Ascending aorta (tissue), 2 donors: ENCODE measurements around the gene AURKAIP1. TPM values are rescaled to one million over a fixed set of nuclear protein-coding genes. Genes with fewer than 3 reads are reported as not detected.

ENCODE experiments used
- DNase-seq, 2 donors: peaks; one replicate each; pipeline ENCODE4 v3.0.0-alpha.2; 2019; ENCODE audit warnings: low spot score in 2 of 2
- H3K27ac ChIP-seq, 2 donors: fragments of 200-600 bp; sonication (generic); one replicate each; pipeline ENCODE4 v1.5.1; 2016 to 2017; ENCODE audit warnings: mild to moderate bottlenecking in 1 of 2
- H3K27me3 ChIP-seq: fragments of 200-600 bp; sonication (generic); one replicate; pipeline ENCODE4 v1.5.1; 2017
- H3K36me3 ChIP-seq, 2 donors: fragments of 200-600 bp; sonication (generic); one replicate each; pipeline ENCODE4 v1.5.1; 2016
- H3K4me1 ChIP-seq, 2 donors: fragments of 200-600 bp; sonication (generic); one replicate each; pipeline ENCODE4 v1.5.1; 2016 to 2017; ENCODE audit warnings: mild to moderate bottlenecking in 1 of 2
- H3K4me3 ChIP-seq, 2 donors: fragments of 200-600 bp; sonication (generic); one replicate each; pipeline ENCODE4 v1.5.1; 2016 to 2017; ENCODE audit warnings: mild to moderate bottlenecking in 1 of 2
- H3K9me3 ChIP-seq, 2 donors: fragments of 200-600 bp; sonication (generic); one replicate each; pipeline ENCODE4 v1.5.1; 2016
- CTCF ChIP-seq, 3 experiments: fragments of 200-600 bp in 2 of 3; fragments of 450-650 bp in 1 of 3; sonication (generic) in 2 of 3; IDR thresholded peaks; one replicate each; pipeline ENCODE4 v1.5.1; 2016 to 2019; ENCODE audit warnings: antibody characterized with exemption in 3 of 3, mild to moderate bottlenecking in 1 of 3, moderate library complexity in 1 of 3
- intact Hi-C: fragments of 100-400 bp; cut with DNase I; formaldehyde crosslinking; loops from one replicate; pipeline ENCODE4 v1.15.1; 2023
- total RNA-seq: library from RNA; depleted of rRNA; stranded (reverse); fragments of >200 nt; gene quantifications from one replicate; pipeline ENCODE4 v1.1.0, GENCODE V29; 2016

Gene AURKAIP1
- total RNA-seq, 1 donor from 2014 or later: 247 TPM

- peaks cover 25 to 31% of the 10 kb centered on the region in 2 donors for H3K36me3 ChIP-seq
- TF ChIP-seq CTCF (IDR thresholded peaks at IDR 0.05): no peak
- no peak overlapping the region for H3K27ac ChIP-seq
- H3K4me3 ChIP-seq: no peak overlapping the region
- H3K4me1 ChIP-seq: no peaks in the 10 kb centered on the region
- no peaks in the 10 kb centered on the region for H3K27me3 ChIP-seq
- no peak for DNase-seq
- no peaks in the 10 kb centered on the region for H3K9me3 ChIP-seq
- intact Hi-C loops: no loop called here
Measured at GRCh38 chr1:1333551-1334241, 41.3 kb downstream of the AURKAIP1 start.

GRCh38 chr1:1332774-1333480 is 42.1 kb downstream of the AURKAIP1 start:
- Histone ChIP-seq H3K9me3 (no peaks in the 10 kb centered on the region), H3K27me3 (no peaks in the 10 kb centered on the region), H3K4me1 (no peaks in the 10 kb centered on the region), H3K36me3 (peaks cover 19 to 31% of the 10 kb centered on the region in 2 donors), H3K4me3 (no peak overlapping the region), H3K27ac (no peak overlapping the region)
- intact Hi-C loops: no loop called here
- no peak for DNase-seq
- no peak for TF ChIP-seq CTCF (IDR thresholded peaks at IDR 0.05)

GRCh38 chr1:1332031-1332755 is 42.8 kb downstream of the AURKAIP1 start:
- H3K27me3 ChIP-seq: no peaks in the 10 kb centered on the region
- TF ChIP-seq CTCF (IDR thresholded peaks at IDR 0.05): no peak
- H3K9me3 ChIP-seq: no peaks in the 10 kb centered on the region
- no peaks in the 10 kb centered on the region for H3K4me1 ChIP-seq
- DNase-seq: no peak
- H3K36me3 ChIP-seq: peaks cover 18 to 31% of the 10 kb centered on the region in 2 donors
- intact Hi-C loops: no loop called here
- H3K27ac ChIP-seq: no peak overlapping the region
- H3K4me3 ChIP-seq: no peak overlapping the region

- DNase-seq: no peak
- Histone ChIP-seq H3K9me3 (no peaks in the 10 kb centered on the region), H3K4me3 (no peak within 1 kb of the TSS), H3K4me1 (no peaks in the 10 kb centered on the region), H3K27me3 (no peaks in the 10 kb centered on the region), H3K36me3 (peaks cover 18 to 30% of the 10 kb centered on the region in 2 donors), H3K27ac (no peak within 1 kb of the TSS)
- no peak for TF ChIP-seq CTCF (IDR thresholded peaks at IDR 0.05)
- intact Hi-C loops: no loop called here
Measured at GRCh38 chr1:1331068-1331965, 43.7 kb downstream of the AURKAIP1 start, which contains the start of gene TAS1R3. TSS of gene TAS1R3 (plus strand) at chr1:1331280. CDS start at chr1:1331346, 66 bp downstream.
